BLaER1 treated with 17β-estradiol and CSF1 and Interleukin-3, amounts not matched to agents 10 nM and 100 nM (cell line): Measurements from ENCODE around the gene ZNF276.
A peak's percentile ranks its signal among the peaks of the same experiment; 100 is the strongest.

Experiments used
- H3K27ac ChIP-seq, 11 experiments: shearing (Covaris generic); formaldehyde crosslinking; 2 replicates each; pipeline ENCODE4 v1.8.1; 2022
- H3K27me3 ChIP-seq, 11 experiments: shearing (Covaris generic); formaldehyde crosslinking; 2 replicates each; pipeline ENCODE4 v1.8.1; 2022
- H3K36me3 ChIP-seq, 11 experiments: shearing (Covaris generic); formaldehyde crosslinking; 2 replicates each; pipeline ENCODE4 v1.8.1; 2022
- H3K4me1 ChIP-seq, 10 experiments: shearing (Covaris generic); formaldehyde crosslinking; 2 replicates each; pipeline ENCODE4 v1.8.1; 2022
- H3K4me2 ChIP-seq, 11 experiments: shearing (Covaris generic); formaldehyde crosslinking; 2 replicates each; pipeline ENCODE4 v1.8.1; 2022
- H3K4me3 ChIP-seq, 10 experiments: shearing (Covaris generic); formaldehyde crosslinking; 2 replicates each; pipeline ENCODE4 v1.8.1; 2022
- H3K9ac ChIP-seq, 11 experiments: shearing (Covaris generic); formaldehyde crosslinking; 2 replicates each; pipeline ENCODE4 v1.8.1; 2022
- H3K9me3 ChIP-seq, 11 experiments: shearing (Covaris generic); formaldehyde crosslinking; replicated peaks in 1 of 11; 2 replicates each; pipeline ENCODE4 v1.8.1; 2022
- H4K20me1 ChIP-seq, 11 experiments: shearing (Covaris generic); formaldehyde crosslinking; 2 replicates each; pipeline ENCODE4 v1.8.1; 2022
- Cebpa-rat ChIP-seq, 11 experiments: shearing (Covaris generic); IDR thresholded peaks; 2 replicates each; pipeline ENCODE4 v1.8.1; 2022

The ZNF276 gene

DNA sequence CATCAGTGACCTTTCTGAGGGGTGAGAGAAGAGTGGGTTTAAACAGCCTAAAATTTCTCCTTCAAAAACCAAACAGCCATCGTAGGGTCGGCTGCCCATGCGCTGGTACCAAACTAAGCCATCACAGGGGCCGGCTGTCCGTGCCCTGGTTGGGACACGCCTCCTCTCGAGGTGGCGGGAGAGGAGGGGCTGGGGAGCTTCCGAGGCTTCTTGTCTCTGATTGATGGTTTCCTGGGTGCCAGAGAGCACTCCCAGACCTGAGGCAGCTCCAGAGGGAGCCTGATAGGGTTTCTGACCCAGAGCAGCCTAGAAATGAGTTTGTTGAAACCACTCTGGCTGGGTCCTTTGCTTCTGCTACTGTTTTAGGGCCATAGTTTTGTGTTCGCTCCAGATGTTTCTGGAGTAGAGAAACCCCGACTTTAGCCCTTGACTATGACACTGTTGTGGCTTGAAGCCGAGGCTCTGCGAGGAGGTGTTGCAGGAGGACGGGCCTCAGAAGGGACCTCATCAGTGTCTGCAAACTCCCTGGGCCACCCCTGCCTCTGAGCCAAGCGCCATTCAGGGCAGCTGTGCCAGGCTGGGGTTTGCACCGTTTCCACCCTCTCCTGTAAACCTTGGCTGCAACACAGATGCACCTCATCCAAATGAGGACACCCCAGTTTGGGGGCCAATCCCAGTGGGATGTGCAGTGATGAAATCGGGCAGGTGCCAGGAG is 6.2 kb downstream of the ZNF276 start:
- no peak overlapping the region for H3K27ac ChIP-seq
- no peak for TF ChIP-seq Cebpa-rat (IDR thresholded peaks at IDR 0.05)
- H3K9ac ChIP-seq = peak overlapping the region in 3 of 11 experiments; percentile 9 to 38 (median 19); a peak in 3 of 22 replicates
- peaks cover 73 to 100% (median 96%) of the 10 kb centered on the region in 11 experiments for H4K20me1 ChIP-seq
- no peak overlapping the region; a peak in 1 of 22 replicates for H3K4me2 ChIP-seq
- no peaks in the 10 kb centered on the region for H3K27me3 ChIP-seq
- no peak overlapping the region for H3K4me3 ChIP-seq
- peaks cover 86 to 99% (median 97%) of the 10 kb centered on the region in 11 experiments for H3K36me3 ChIP-seq
- no peaks in the 10 kb centered on the region for H3K9me3 ChIP-seq
- H3K4me1 ChIP-seq = peaks cover 20 to 35% (median 30%) of the 10 kb centered on the region in 10 experiments

- Histone ChIP-seq H3K4me3 (no peak overlapping the region), H4K20me1 (peaks cover 64 to 100% (median 96%) of the 10 kb centered on the region in 11 experiments; a peak in 21 of 22 replicates), H3K4me1 (peaks cover 2 to 18% (median 14%) of the 10 kb centered on the region in 10 experiments; a peak in 19 of 20 replicates), H3K27ac (no peak overlapping the region), H3K4me2 (no peak overlapping the region), H3K27me3 (no peaks in the 10 kb centered on the region), H3K36me3 (peaks cover 91 to 100% (median 99%) of the 10 kb centered on the region in 11 experiments), H3K9ac (peak overlapping the region in 1 of 11 experiments; percentile 2; a peak in 1 of 22 replicates), H3K9me3 (no peaks in the 10 kb centered on the region)
- TF ChIP-seq Cebpa-rat (IDR thresholded peaks at IDR 0.05) = no peak
Measured at GRCh38 chr16:89729293-89729692, 8.0 kb downstream of the ZNF276 start.

DNA sequence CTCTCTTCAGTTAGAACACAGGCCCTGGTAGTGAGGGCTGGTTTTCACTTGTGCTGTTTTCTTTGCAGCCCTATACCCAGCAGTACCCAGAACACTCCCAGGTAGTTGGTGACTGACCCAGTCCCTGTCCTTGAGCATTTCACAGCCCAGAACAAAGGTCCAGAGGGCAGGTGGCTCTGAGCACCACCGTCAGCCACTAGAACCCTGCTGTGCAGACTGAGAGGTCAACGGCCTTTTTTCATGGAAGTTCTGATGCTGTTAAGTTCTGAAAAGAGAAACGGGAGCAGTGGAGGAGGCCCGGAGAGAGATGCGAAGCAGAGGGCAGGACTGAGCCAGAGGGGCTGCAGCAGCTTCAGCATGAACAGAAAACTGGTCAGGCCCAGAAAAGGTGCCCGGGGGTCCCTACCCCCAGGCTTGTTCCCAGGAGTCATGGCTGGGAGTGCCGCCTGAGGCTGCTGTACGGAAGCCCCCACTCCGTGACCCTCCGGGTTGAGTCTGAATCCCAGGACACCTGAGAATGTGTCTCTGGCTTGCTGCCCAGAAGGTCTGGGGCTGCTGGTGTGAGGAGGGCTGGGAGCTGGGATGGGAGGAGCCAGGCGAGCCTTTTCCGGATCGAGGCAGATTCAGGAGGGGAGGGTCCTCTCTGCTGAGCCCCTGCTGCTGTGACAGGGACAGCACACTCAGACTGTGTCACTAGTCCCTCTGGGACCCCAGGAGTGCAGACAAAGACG is 8.7 kb downstream of the ZNF276 start:
- H3K4me3 ChIP-seq = no peak overlapping the region
- no peak overlapping the region for H3K27ac ChIP-seq
- peaks cover 0 to 11% (median 7%) of the 10 kb centered on the region in 10 experiments; a peak in 11 of 20 replicates for H3K4me1 ChIP-seq
- no peak overlapping the region for H3K4me2 ChIP-seq
- no peaks in the 10 kb centered on the region for H3K27me3 ChIP-seq
- 0 out of 22 replicates have a peak overlapping the region, but pooled peaks of 1 of the 11 experiments have one; percentile 2 for H3K9ac ChIP-seq
- no peaks in the 10 kb centered on the region for H3K9me3 ChIP-seq
- peaks cover 58 to 100% (median 96%) of the 10 kb centered on the region in 11 experiments; a peak in 21 of 22 replicates for H4K20me1 ChIP-seq
- TF ChIP-seq Cebpa-rat (IDR thresholded peaks at IDR 0.05) = no peak
- H3K36me3 ChIP-seq = peaks cover 93 to 100% (median 99%) of the 10 kb centered on the region in 11 experiments

- no peaks in the 10 kb centered on the region for H3K27me3 ChIP-seq
- no peak overlapping the region for H3K4me2 ChIP-seq
- H4K20me1 ChIP-seq = peaks cover 58 to 100% (median 96%) of the 10 kb centered on the region in 11 experiments; a peak in 21 of 22 replicates
- no peak for TF ChIP-seq Cebpa-rat (IDR thresholded peaks at IDR 0.05)
- no peak overlapping the region for H3K27ac ChIP-seq
- peaks cover 0 to 11% (median 0%) of the 10 kb centered on the region in 10 experiments; a peak in 5 of 20 replicates for H3K4me1 ChIP-seq
- H3K9ac ChIP-seq = no peak overlapping the region
- no peaks in the 10 kb centered on the region for H3K9me3 ChIP-seq
- no peak overlapping the region for H3K4me3 ChIP-seq
- H3K36me3 ChIP-seq = peaks cover 93 to 100% (median 99%) of the 10 kb centered on the region in 11 experiments
Measured at GRCh38 chr16:89730610-89731234, 9.4 kb downstream of the ZNF276 start.

DNA sequence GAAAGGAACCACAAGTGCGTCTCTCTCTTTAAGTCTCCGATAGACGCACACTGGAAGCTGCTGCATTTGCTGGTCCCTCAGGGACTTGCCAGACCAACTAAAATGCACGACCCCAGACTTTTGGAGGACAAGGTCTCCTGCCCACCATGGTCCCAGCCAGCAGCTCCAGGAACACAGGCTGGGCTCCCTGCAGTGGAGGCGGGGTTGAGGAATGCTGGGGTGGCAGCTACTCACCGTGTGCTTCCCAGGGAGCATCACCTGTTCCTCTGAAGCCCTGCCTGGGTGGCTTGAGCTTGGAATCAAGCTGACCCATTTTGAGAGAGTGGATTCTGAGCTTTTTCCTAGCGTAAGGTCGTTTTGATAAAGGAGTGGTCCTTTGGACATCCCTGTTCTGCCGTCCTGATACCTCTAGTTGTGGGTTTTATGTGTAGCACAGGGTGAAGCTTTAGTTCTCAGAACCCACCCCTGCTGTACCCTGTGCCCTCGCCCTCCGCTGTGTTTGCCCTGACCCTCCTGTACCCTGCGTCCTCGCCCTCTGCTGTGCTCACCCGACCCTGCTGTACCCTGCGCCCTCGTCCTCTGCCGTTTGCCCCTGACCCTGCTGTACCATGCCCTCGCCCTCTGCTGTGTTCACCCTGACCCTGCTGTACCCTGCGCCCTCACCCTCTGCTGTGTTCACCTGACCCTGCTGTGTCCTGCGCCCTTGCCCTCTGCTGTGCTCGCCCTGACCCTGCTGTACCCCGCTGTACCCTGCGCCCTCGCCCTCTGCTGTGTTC is 11.0 kb downstream of the ZNF276 start:
- peaks cover 65 to 100% (median 97%) of the 10 kb centered on the region in 11 experiments; a peak in 21 of 22 replicates for H4K20me1 ChIP-seq

GRCh38 chr16:89732918-89733242 is 11.5 kb downstream of the ZNF276 start:
- Histone ChIP-seq H4K20me1 (peaks cover 65 to 100% (median 97%) of the 10 kb centered on the region in 11 experiments; a peak in 21 of 22 replicates), H3K9ac (no peak overlapping the region), H3K4me2 (no peak overlapping the region), H3K27ac (no peak overlapping the region), H3K4me3 (no peak overlapping the region), H3K36me3 (peaks cover 95 to 100% (median 100%) of the 10 kb centered on the region in 11 experiments), H3K4me1 (peaks cover 0 to 16% (median 14%) of the 10 kb centered on the region in 10 experiments; a peak in 16 of 20 replicates), H3K27me3 (no peaks in the 10 kb centered on the region), H3K9me3 (no peaks in the 10 kb centered on the region)
- no peak for TF ChIP-seq Cebpa-rat (IDR thresholded peaks at IDR 0.05)

More for the DNA sequence above, 11.0 kb downstream of the ZNF276 start:
- no peak for TF ChIP-seq Cebpa-rat (IDR thresholded peaks at IDR 0.05)
- Histone ChIP-seq H3K9me3 (no peaks in the 10 kb centered on the region), H3K27ac (no peak overlapping the region), H3K9ac (no peak overlapping the region; a peak in 1 of 22 replicates), H3K4me3 (no peak overlapping the region), H3K36me3 (peaks cover 95 to 100% (median 100%) of the 10 kb centered on the region in 11 experiments), H3K27me3 (no peaks in the 10 kb centered on the region), H3K4me1 (peaks cover 0 to 14% (median 10%) of the 10 kb centered on the region in 10 experiments; a peak in 16 of 20 replicates), H3K4me2 (no peak overlapping the region)

DNA sequence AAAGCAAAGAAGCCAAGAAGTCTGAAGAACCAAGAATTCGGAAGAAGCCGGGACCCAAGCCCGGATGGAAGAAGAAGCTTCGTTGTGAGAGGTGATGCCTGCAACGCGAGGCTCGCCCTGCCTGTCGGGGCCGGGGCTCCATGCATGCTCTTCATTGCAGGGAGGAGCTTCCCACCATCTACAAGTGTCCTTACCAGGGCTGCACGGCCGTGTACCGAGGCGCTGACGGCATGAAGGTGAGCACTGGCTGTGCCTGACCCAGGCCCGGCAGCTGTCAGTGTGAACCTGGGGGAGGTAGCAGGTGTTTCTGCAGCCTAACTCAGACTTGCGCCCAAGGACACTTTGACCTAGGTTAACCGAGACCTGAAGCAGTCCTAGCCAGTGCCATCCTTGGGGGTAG is 12.0 kb downstream of the ZNF276 start:
- Histone ChIP-seq H3K36me3 (peaks cover 95 to 100% (median 100%) of the 10 kb centered on the region in 11 experiments), H3K4me3 (no peak overlapping the region), H3K4me2 (no peak overlapping the region), H3K9me3 (no peaks in the 10 kb centered on the region), H4K20me1 (peaks cover 68 to 100% (median 97%) of the 10 kb centered on the region in 11 experiments; a peak in 21 of 22 replicates), H3K27ac (no peak overlapping the region), H3K27me3 (no peaks in the 10 kb centered on the region), H3K9ac (no peak overlapping the region), H3K4me1 (peaks cover 0 to 19% (median 15%) of the 10 kb centered on the region in 10 experiments; a peak in 16 of 20 replicates)
- no peak for TF ChIP-seq Cebpa-rat (IDR thresholded peaks at IDR 0.05)

DNA sequence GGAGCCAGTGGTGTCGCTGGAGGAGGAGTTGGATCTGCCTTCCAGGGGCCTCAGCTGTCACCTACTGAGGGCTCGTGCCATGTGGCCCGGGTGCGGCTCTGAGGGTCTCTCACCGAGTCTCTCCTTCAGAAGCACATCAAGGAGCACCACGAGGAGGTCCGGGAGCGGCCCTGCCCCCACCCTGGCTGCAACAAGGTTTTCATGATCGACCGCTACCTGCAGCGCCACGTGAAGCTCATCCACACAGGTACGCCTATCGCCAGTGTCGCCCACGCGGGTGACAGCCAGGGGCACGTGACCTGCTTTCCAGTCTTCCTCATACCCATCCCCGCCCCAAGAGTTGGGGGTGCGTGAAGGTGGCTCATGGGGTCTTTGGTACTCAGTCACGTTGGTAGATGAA is 12.5 kb downstream of the ZNF276 start:
- Histone ChIP-seq H3K4me2 (no peak overlapping the region), H3K36me3 (peaks cover 97 to 100% (median 100%) of the 10 kb centered on the region in 11 experiments), H3K27ac (no peak overlapping the region), H3K9ac (no peak overlapping the region), H3K9me3 (no peaks in the 10 kb centered on the region), H3K4me3 (no peak overlapping the region), H4K20me1 (peaks cover 70 to 100% (median 97%) of the 10 kb centered on the region in 11 experiments; a peak in 21 of 22 replicates), H3K27me3 (no peaks in the 10 kb centered on the region), H3K4me1 (peaks cover 0 to 19% (median 15%) of the 10 kb centered on the region in 10 experiments; a peak in 16 of 20 replicates)
- TF ChIP-seq Cebpa-rat (IDR thresholded peaks at IDR 0.05) = no peak
